NCI-H460 (cell line): ENCODE measurements around the gene COL26A1. TPM values are rescaled to one million over a fixed set of nuclear protein-coding genes. Genes with fewer than 3 reads are reported as not detected.

ENCODE experiments used
- DNase-seq: peaks from one replicate; pipeline ENCODE4 v3.0.0-alpha.2; 2016; ENCODE audit warnings: low read depth; ENCODE audit errors: extremely low read depth
- total RNA-seq: library from RNA; depleted of rRNA; stranded (reverse); fragments of >200 nt; shearing (Covaris generic); gene quantifications from 2 replicates; pipeline ENCODE4 v1.2.3, GENCODE V29; 2014

Gene COL26A1
- total RNA-seq, 1 experiment from 2014 or later = 0.25 TPM

GRCh38 chr7:101529560-101529959 is 166.9 kb downstream of the COL26A1 start:
- DNase-seq = no peak

GRCh38 chr7:101531726-101532357 is 169.2 kb downstream of the COL26A1 start:
- DNase-seq = no peak

- DNase-seq = no peak
These were observed 169.9 kb downstream of the COL26A1 start for GRCh38 chr7:101532400-101533102.

GRCh38 chr7:101533103-101533465 is 170.4 kb downstream of the COL26A1 start:
- DNase-seq = no peak

- DNase-seq = no peak
These were observed 171.5 kb downstream of the COL26A1 start for GRCh38 chr7:101534015-101534803.

GRCh38 chr7:101534873-101535272 is 172.2 kb downstream of the COL26A1 start:
- DNase-seq = no peak

- no peak for DNase-seq
These were observed 172.7 kb downstream of the COL26A1 start for GRCh38 chr7:101535351-101535751.

- DNase-seq = no peak
These were observed 173.6 kb downstream of the COL26A1 start for GRCh38 chr7:101536232-101536631.

GRCh38 chr7:101536668-101537067 is 174.0 kb downstream of the COL26A1 start:
- DNase-seq = no peak

- DNase-seq = no peak
These were observed 174.5 kb downstream of the COL26A1 start for GRCh38 chr7:101537205-101537604.

- DNase-seq = no peak
These were observed 175.4 kb downstream of the COL26A1 start for GRCh38 chr7:101537935-101538595.

GRCh38 chr7:101538596-101539459 is 176.2 kb downstream of the COL26A1 start:
- DNase-seq = peak; percentile 38

GRCh38 chr7:101539784-101540183 is 177.1 kb downstream of the COL26A1 start:
- no peak for DNase-seq

- DNase-seq = peak; percentile 62
These were observed 180.0 kb downstream of the COL26A1 start for GRCh38 chr7:101542527-101543241.

- DNase-seq = no peak
These were observed 180.6 kb downstream of the COL26A1 start for GRCh38 chr7:101543242-101543766.

GRCh38 chr7:101543846-101544245 is 181.2 kb downstream of the COL26A1 start:
- DNase-seq = no peak

- DNase-seq = no peak
These were observed 182.9 kb downstream of the COL26A1 start for GRCh38 chr7:101545441-101546190.

- DNase-seq = no peak
These were observed 183.7 kb downstream of the COL26A1 start for GRCh38 chr7:101546308-101546936.
